K562 (cell line): ENCODE data around the gene FBLIM1. TPM values are rescaled to one million over a fixed set of nuclear protein-coding genes. Genes with fewer than 3 reads are reported as not detected.
A peak's percentile ranks its signal among the peaks of the same experiment; 100 is the strongest.

Experiments
- ATAC-seq: fragments of 200-7000 bp; cut with Tn5 transposase; 3 replicates; pipeline ENCODE4 v1.9.1; 2020; ENCODE audit warnings: moderate library complexity
- BruUV-seq: library from RNA; stranded (reverse); fragments of 400-500 nt; replicated peaks from 2 replicates; lab custom pipeline; 2021; lab: Mats Ljungman, UMichigan
- CTCF ChIA-PET: fragments of 300-600 bp; formaldehyde crosslinking; extraction: SDS; loops from one replicate; lab custom pipeline; 2021; ENCODE audit warnings: low intra/inter-chr PET ratio; lab: Yijun Ruan, JAX
- POLR2A ChIA-PET: fragments of 300-600, 350-650 bp; sonication (Branson Sonifier 250); formaldehyde crosslinking; extraction: SDS; loops from one replicate; lab custom pipeline; 2021; ENCODE audit warnings: antibody characterized with exemption, inconsistent platforms; lab: Yijun Ruan, JAX
- DNase-seq, 4 experiments: peaks; one replicate each; pipeline versions ENCODE4 v3.0.0 to v3.0.0-alpha.2; 2011 to 2018; ENCODE audit warnings: low spot score in 3 of 4, mixed read lengths in 3 of 4; ENCODE audit errors: extremely low read depth in 1 of 4
- FAIRE-seq: peaks from 2 replicates; lab custom pipeline; 2011; peaks lifted over from hg19 to GRCh38; lab: Jason Lieb, UNC
- H2AFZ ChIP-seq: 2 replicates; pipeline ENCODE4 v1.6.0; 2011; ENCODE audit warnings: low read depth, low read length, control low read depth, inconsistent platforms
- H3K27ac ChIP-seq: fragments of 200-600 bp; 3 replicates; pipeline ENCODE4 v1.8.0; 2011; ENCODE audit warnings: low read depth, mild to moderate bottlenecking, control low read depth, inconsistent platforms, low read length, moderate library complexity, mixed read lengths; ENCODE audit errors: extremely low read depth
- H3K27me3 ChIP-seq, 2 experiments: fragments of 300-600 bp in 1 of 2; 2 replicates in 1 of 2; 3 replicates in 1 of 2; pipeline versions ENCODE4 v1.6.0 to v1.8.0; 2011; ENCODE audit warnings: inconsistent platforms in 2 of 2, low read length in 2 of 2, mild to moderate bottlenecking in 1 of 2, mixed read lengths in 1 of 2, moderate library complexity in 1 of 2; ENCODE audit not compliant: control insufficient read depth in 2 of 2, insufficient read depth in 2 of 2
- H3K36me3 ChIP-seq: fragments of 300-600 bp; 3 replicates; pipeline ENCODE4 v1.8.0; 2011; ENCODE audit warnings: mild to moderate bottlenecking, low read length, inconsistent platforms; ENCODE audit not compliant: control insufficient read depth, insufficient read depth
- H3K4me1 ChIP-seq, 2 experiments: fragments of 200-600 bp in 1 of 2; replicated peaks in 1 of 2; 2 replicates in 1 of 2; 3 replicates in 1 of 2; pipeline versions ENCODE4 v1.5.1 to v1.8.0; 2011; ENCODE audit warnings: inconsistent platforms in 2 of 2, low read length in 2 of 2, mild to moderate bottlenecking in 1 of 2, mixed read lengths in 1 of 2, moderate library complexity in 1 of 2; ENCODE audit not compliant: control insufficient read depth in 2 of 2, insufficient read depth in 2 of 2
- H3K4me2 ChIP-seq: 2 replicates; pipeline ENCODE4 v1.6.1; 2011; ENCODE audit warnings: low read length, control low read depth, inconsistent platforms, mixed read lengths; ENCODE audit not compliant: insufficient read depth
- H3K4me3 ChIP-seq: fragments of 200-600 bp; sonication (generic), shearing (Covaris generic); 2 replicates; pipeline ENCODE4 v1.5.1; 2016; ENCODE audit warnings: control low read depth, inconsistent platforms
- H3K79me2 ChIP-seq: fragments of 200-600 bp; 3 replicates; pipeline ENCODE4 v1.8.0; 2011; ENCODE audit warnings: low read length, inconsistent platforms; ENCODE audit not compliant: control insufficient read depth, insufficient read depth
- H3K9ac ChIP-seq, 2 experiments: 2 replicates each; pipeline versions ENCODE4 v1.6.0 to v1.6.1; 2011; ENCODE audit warnings: low read depth in 2 of 2, low read length in 2 of 2, control low read depth in 1 of 2, inconsistent platforms in 1 of 2, mild to moderate bottlenecking in 1 of 2, mixed read lengths in 1 of 2; ENCODE audit not compliant: insufficient read depth in 1 of 2
- H3K9me1 ChIP-seq: one replicate; pipeline ENCODE4 v1.6.0; 2011; ENCODE audit warnings: inconsistent platforms, mild to moderate bottlenecking, low read length, moderate library complexity; ENCODE audit not compliant: control insufficient read depth, insufficient read depth
- H3K9me3 ChIP-seq: replicated peaks from 2 replicates; pipeline ENCODE4 v1.5.1; 2011; ENCODE audit warnings: low read depth, low read length, inconsistent platforms; ENCODE audit not compliant: control insufficient read depth, insufficient read depth
- H4K20me1 ChIP-seq: replicated peaks from 2 replicates; pipeline ENCODE4 v1.6.1; 2011; ENCODE audit warnings: low read length, inconsistent platforms, mixed read lengths; ENCODE audit not compliant: control insufficient read depth, insufficient read depth
- ELK3 ChIP-seq: fragments of 450-650 bp; formaldehyde crosslinking; IDR thresholded peaks from 2 replicates; pipeline ENCODE4 v1.4.0; 2020; ENCODE audit warnings: mild to moderate bottlenecking
- HDAC2 ChIP-seq: fragments of 450-650 bp; IDR thresholded peaks from 2 replicates; pipeline ENCODE4 v1.6.1; 2016; ENCODE audit warnings: mild to moderate bottlenecking
- MECOM ChIP-seq: fragments of 250-450 bp; sonication (Bioruptor Pico); IDR thresholded peaks from 2 replicates; pipeline ENCODE4 v1.8.0; 2022; ENCODE audit warnings: inconsistent platforms
- POLR2G ChIP-seq: fragments of 200-400 bp; formaldehyde crosslinking; IDR thresholded peaks from 2 replicates; pipeline ENCODE4 v1.6.1; 2017; ENCODE audit warnings: low read depth, mild to moderate bottlenecking, antibody characterized with exemption, low read length, moderate library complexity
- PRMT5 ChIP-seq: sonication (generic); formaldehyde crosslinking; IDR thresholded peaks from 2 replicates; pipeline ENCODE4 v1.5.0; 2020; ENCODE audit warnings: missing genetic modification reagents
- TAF7 ChIP-seq: fragments of 450-650 bp; IDR thresholded peaks from 2 replicates; pipeline ENCODE4 v1.6.1; 2016; ENCODE audit warnings: missing genetic modification characterization, missing compliant biosample characterization
- WGBS: fragments of 100-300 bp; shearing (Covaris generic); methylation state at CpG from one replicate; pipeline ENCODE4 v1.1.6; 2016; ENCODE audit warnings: low coverage, mixed read lengths; ENCODE audit not compliant: insufficient coverage; ENCODE audit errors: missing lambda C conversion rate; 5-methylcytosine and 5-hydroxymethylcytosine counted together
- in situ Hi-C: fragments of 300-500 bp; cut with MboI; formaldehyde crosslinking; loops from 4 replicates; pipeline ENCODE4 v1.15.0; 2018; ENCODE audit warnings: inconsistent platforms, mixed read lengths
- intact Hi-C: fragments of 100-400 bp; cut with micrococcal nuclease; formaldehyde crosslinking; loops from 2 replicates; pipeline ENCODE4 v1.14.2; 2022
- polyA plus RNA-seq, 8 experiments: library from polyadenylated mRNA; depleted of rRNA in 4 of 8; stranded (reverse) in 5 of 8; unstranded in 3 of 8; fragments of >200 nt; fragmentation: Nextera tagmentation in 2 of 8; fragmentation: Illumina TruSeq in 1 of 8; extraction: Ambion mirVana in 2 of 8; extraction: Trizol in 1 of 8; gene quantifications; 2 replicates each; pipeline versions ENCODE4 v1.2.1 to v1.2.3, GENCODE V29; 2011 to 2014; ENCODE audit warnings: inconsistent platforms in 1 of 8, missing spikeins in 1 of 8
- total RNA-seq, 7 experiments: library from RNA; depleted of rRNA in 6 of 7; stranded (reverse); fragments of >200 nt in 6 of 7; fragmentation: Illumina TruSeq in 2 of 7; extraction: Trizol in 2 of 7; gene quantifications; 2 replicates each; pipeline versions ENCODE4 v1.2.1 to v1.2.3, GENCODE V29; 2011 to 2021; ENCODE audit warnings: low replicate concordance in 1 of 7
- TF ChIP-seq, protein P1 (sequence below): fragments of 450-650 bp; formaldehyde crosslinking; IDR thresholded peaks from 2 replicates; pipeline ENCODE4 v1.4.0; 2020; ENCODE audit warnings: mild to moderate bottlenecking, mixed read lengths
- TF ChIP-seq, protein P2 (sequence below): IDR thresholded peaks from 3 replicates; pipeline ENCODE4 v1.6.1; 2011; ENCODE audit warnings: borderline replicate concordance, mild to moderate bottlenecking; ENCODE audit not compliant: insufficient read length, insufficient read depth
- TF ChIP-seq, protein P3 (sequence below): fragments of 450-650 bp; IDR thresholded peaks from 2 replicates; pipeline ENCODE4 v1.6.1; 2017; ENCODE audit warnings: antibody characterized with exemption

Gene FBLIM1
- total and polyA plus RNA-seq, 9 of the 15 experiments (the other 6 are each of a cell fraction or from before 2014, with no cell fraction given) = 0.14 to 0.24 TPM; not detected in 7

DNA sequence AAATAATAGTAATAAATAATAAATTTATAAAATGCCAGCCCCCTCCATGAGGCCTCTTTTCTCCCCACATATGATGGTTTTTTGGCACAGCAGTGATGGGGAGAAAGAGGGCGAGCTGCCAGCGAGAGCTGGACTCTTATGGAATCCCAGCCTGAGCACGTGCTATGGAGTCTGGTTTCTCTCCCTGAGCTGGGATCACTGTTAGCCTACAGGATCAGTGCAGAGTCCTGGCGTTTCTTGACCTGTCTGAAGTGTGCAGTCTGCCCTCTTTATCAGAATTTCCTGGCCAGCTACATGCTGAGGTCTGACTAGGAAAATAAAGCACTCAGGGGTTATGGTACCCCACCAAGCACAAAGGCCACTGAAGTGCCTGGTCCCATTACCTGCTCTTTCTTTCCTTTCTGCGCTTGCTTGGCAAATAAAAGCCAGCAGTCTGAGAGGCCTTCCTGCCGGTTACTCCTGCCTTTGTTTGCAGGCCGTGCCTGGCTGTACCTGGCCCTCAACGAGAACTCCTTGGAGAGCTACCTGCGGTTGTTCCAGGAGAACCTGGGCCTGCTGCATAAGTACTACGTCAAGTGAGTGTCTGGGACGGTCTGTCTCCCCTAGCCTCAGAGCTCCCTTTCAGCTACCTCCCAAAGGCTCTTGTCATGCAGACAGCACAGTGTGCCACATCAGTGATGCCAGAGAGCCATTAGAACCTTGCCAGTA, 41.0 kb upstream of the FBLIM1 start:
- POLR2A ChIA-PET = interaction anchor here (0.7 to 1.0 kb wide), 2 partner anchors 8 to 79 kb away, joined by 3 read pairs; no protein-coding TSS in a partner anchor
- no peak for TF ChIP-seq ELK3 (CRISPR knock-in tag)
- TF ChIP-seq, protein P1, sequence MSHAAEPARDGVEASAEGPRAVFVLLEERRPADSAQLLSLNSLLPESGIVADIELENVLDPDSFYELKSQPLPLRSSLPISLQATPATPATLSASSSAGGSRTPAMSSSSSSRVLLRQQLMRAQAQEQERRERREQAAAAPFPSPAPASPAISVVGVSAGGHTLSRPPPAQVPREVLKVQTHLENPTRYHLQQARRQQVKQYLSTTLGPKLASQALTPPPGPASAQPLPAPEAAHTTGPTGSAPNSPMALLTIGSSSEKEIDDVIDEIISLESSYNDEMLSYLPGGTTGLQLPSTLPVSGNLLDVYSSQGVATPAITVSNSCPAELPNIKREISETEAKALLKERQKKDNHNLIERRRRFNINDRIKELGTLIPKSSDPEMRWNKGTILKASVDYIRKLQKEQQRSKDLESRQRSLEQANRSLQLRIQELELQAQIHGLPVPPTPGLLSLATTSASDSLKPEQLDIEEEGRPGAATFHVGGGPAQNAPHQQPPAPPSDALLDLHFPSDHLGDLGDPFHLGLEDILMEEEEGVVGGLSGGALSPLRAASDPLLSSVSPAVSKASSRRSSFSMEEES (CRISPR knock-in tag) = no peak
- no peak for TF ChIP-seq POLR2G
- TF ChIP-seq HDAC2 = no peak
- TF ChIP-seq PRMT5 (CRISPR knock-in tag) = no peak
- no peak for TF ChIP-seq MECOM (CRISPR knock-in tag)
- TF ChIP-seq, protein P2, sequence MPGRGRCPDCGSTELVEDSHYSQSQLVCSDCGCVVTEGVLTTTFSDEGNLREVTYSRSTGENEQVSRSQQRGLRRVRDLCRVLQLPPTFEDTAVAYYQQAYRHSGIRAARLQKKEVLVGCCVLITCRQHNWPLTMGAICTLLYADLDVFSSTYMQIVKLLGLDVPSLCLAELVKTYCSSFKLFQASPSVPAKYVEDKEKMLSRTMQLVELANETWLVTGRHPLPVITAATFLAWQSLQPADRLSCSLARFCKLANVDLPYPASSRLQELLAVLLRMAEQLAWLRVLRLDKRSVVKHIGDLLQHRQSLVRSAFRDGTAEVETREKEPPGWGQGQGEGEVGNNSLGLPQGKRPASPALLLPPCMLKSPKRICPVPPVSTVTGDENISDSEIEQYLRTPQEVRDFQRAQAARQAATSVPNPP = no peak
- no peak for TF ChIP-seq TAF7 (tag)
- TF ChIP-seq, protein P3, sequence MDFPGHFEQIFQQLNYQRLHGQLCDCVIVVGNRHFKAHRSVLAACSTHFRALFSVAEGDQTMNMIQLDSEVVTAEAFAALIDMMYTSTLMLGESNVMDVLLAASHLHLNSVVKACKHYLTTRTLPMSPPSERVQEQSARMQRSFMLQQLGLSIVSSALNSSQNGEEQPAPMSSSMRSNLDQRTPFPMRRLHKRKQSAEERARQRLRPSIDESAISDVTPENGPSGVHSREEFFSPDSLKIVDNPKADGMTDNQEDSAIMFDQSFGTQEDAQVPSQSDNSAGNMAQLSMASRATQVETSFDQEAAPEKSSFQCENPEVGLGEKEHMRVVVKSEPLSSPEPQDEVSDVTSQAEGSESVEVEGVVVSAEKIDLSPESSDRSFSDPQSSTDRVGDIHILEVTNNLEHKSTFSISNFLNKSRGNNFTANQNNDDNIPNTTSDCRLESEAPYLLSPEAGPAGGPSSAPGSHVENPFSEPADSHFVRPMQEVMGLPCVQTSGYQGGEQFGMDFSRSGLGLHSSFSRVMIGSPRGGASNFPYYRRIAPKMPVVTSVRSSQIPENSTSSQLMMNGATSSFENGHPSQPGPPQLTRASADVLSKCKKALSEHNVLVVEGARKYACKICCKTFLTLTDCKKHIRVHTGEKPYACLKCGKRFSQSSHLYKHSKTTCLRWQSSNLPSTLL = no peak
- in situ Hi-C loops = no loop called here

More for the DNA sequence above, 41.0 kb upstream of the FBLIM1 start:
- H3K4me1 ChIP-seq = no peaks in the 10 kb centered on the region
- 88% methylated on average over 11 of the region's 11 CpGs for WGBS
- BruUV-seq = TSS peak; percentile 11
- ATAC-seq = no peak
- no peak overlapping the region for H3K4me3 ChIP-seq
- peaks cover 7% of the 10 kb centered on the region for H4K20me1 ChIP-seq
- intact Hi-C loops = no loop called here
- CTCF ChIA-PET = no interaction called here
- no peak for FAIRE-seq
- no peaks in the 10 kb centered on the region for H3K9me1 ChIP-seq
- no peak overlapping the region for H3K27ac ChIP-seq
- DNase-seq = no peak
- H2AFZ ChIP-seq = no peak overlapping the region
- H3K27me3 ChIP-seq = no peaks in the 10 kb centered on the region
- H3K4me2 ChIP-seq = no peak overlapping the region
- peaks cover 63% of the 10 kb centered on the region for H3K36me3 ChIP-seq
- H3K79me2 ChIP-seq = peaks cover 3% of the 10 kb centered on the region; the same call in 1 of the 3 replicates
- H3K9ac ChIP-seq = no peak overlapping the region
- no peaks in the 10 kb centered on the region for H3K9me3 ChIP-seq
